Activated CD8-positive, alpha-beta T cell treated with anti-CD3 and anti-CD28 coated beads for 36 hours (primary cell): Measurements from ENCODE around the gene C6. TPM values are rescaled to one million over a fixed set of nuclear protein-coding genes. Genes with fewer than 3 reads are reported as not detected.

Experiments
- ATAC-seq: fragments of 200-7000 bp; cut with Tn5 transposase; one replicate; pipeline ENCODE4 v1.10.0; 2021; ENCODE audit warnings: mild to moderate bottlenecking, moderate library complexity
- CTCF ChIA-PET: fragments of 350-600 bp; sonication (Branson Sonifier 250); formaldehyde crosslinking; loops from one replicate; lab custom pipeline; 2021; ENCODE audit warnings: antibody characterized with exemption; lab: Charles Lee
- POLR2A ChIA-PET: fragments of 350-600 bp; sonication (Branson Sonifier 250); formaldehyde crosslinking; loops from one replicate; lab custom pipeline; 2021; ENCODE audit warnings: antibody characterized with exemption; lab: Charles Lee
- DNase-seq: peaks from one replicate; pipeline ENCODE4 v3.0.0-alpha.2; 2020
- H3K27ac Mint-ChIP-seq: one replicate; pipeline ENCODE4 v1.8.0; 2021; ENCODE audit warnings: mild to moderate bottlenecking, mixed read lengths
- H3K27me3 Mint-ChIP-seq: one replicate; pipeline ENCODE4 v1.8.0; 2021; ENCODE audit warnings: mixed read lengths
- H3K36me3 Mint-ChIP-seq: one replicate; pipeline ENCODE4 v1.8.0; 2021; ENCODE audit warnings: low read depth, mixed read lengths
- H3K4me1 Mint-ChIP-seq: one replicate; pipeline ENCODE4 v1.8.0; 2021; ENCODE audit warnings: low read depth, mixed read lengths
- H3K4me3 Mint-ChIP-seq: one replicate; pipeline ENCODE4 v1.8.0; 2021; ENCODE audit warnings: mild to moderate bottlenecking, moderate library complexity, mixed read lengths
- H3K9me3 Mint-ChIP-seq: one replicate; pipeline ENCODE4 v1.8.0; 2021; ENCODE audit warnings: mixed read lengths
- CTCF ChIP-seq: fragments of 200-600 bp; IDR thresholded peaks from one replicate; pipeline ENCODE4 v1.8.0; 2022; ENCODE audit warnings: antibody characterized with exemption, mild to moderate bottlenecking
- intact Hi-C: fragments of 100-400 bp; cut with micrococcal nuclease; formaldehyde crosslinking; loops from one replicate; pipeline ENCODE4 v1.10.0; 2022
- total RNA-seq, 2 experiments: library from RNA; stranded (reverse); gene quantifications; one replicate each; pipeline ENCODE4 v1.2.3, GENCODE V29; 2021

Gene C6
- total RNA-seq, 2 experiments from 2014 or later = not detected

GRCh38 chr5:41247135-41247534 lies 33.8 kb upstream of the C6 start:
- Mint-ChIP-seq H3K9me3 (no peaks in the 10 kb centered on the region), H3K4me1 (no peaks in the 10 kb centered on the region), H3K36me3 (no peaks in the 10 kb centered on the region), H3K4me3 (no peak overlapping the region), H3K27me3 (no peaks in the 10 kb centered on the region), H3K27ac (no peak overlapping the region)
- POLR2A ChIA-PET = no interaction called here
- TF ChIP-seq CTCF = no peak
- CTCF ChIA-PET = no interaction called here
- intact Hi-C loops = no loop called here
- no peak for DNase-seq
- ATAC-seq = no peak

GRCh38 chr5:41246376-41246775 lies 33.0 kb upstream of the C6 start:
- Mint-ChIP-seq H3K27ac (no peak overlapping the region), H3K36me3 (no peaks in the 10 kb centered on the region), H3K4me3 (no peak overlapping the region), H3K9me3 (no peaks in the 10 kb centered on the region), H3K27me3 (no peaks in the 10 kb centered on the region), H3K4me1 (no peaks in the 10 kb centered on the region)
- intact Hi-C loops = no loop called here
- CTCF ChIA-PET = no interaction called here
- no peak for DNase-seq
- POLR2A ChIA-PET = no interaction called here
- no peak for TF ChIP-seq CTCF
- no peak for ATAC-seq

GRCh38 chr5:41243558-41243957 lies 30.2 kb upstream of the C6 start:
- POLR2A ChIA-PET = no interaction called here

GRCh38 chr5:41240985-41241384 lies 27.7 kb upstream of the C6 start:
- Mint-ChIP-seq H3K27ac (no peak overlapping the region), H3K4me1 (no peaks in the 10 kb centered on the region), H3K27me3 (no peaks in the 10 kb centered on the region), H3K36me3 (no peaks in the 10 kb centered on the region), H3K4me3 (no peak overlapping the region), H3K9me3 (no peaks in the 10 kb centered on the region)
- intact Hi-C loops = no loop called here
- no peak for TF ChIP-seq CTCF
- ATAC-seq (no peak), DNase-seq (no peak)
- POLR2A ChIA-PET = no interaction called here
- CTCF ChIA-PET = no interaction called here

More at GRCh38 chr5:41243558-41243957, 30.2 kb upstream of the C6 start:
- H3K4me3 Mint-ChIP-seq = no peak overlapping the region
- H3K27ac Mint-ChIP-seq = no peak overlapping the region
- ATAC-seq = no peak
- CTCF ChIA-PET = no interaction called here
- H3K9me3 Mint-ChIP-seq = no peaks in the 10 kb centered on the region
- H3K36me3 Mint-ChIP-seq = no peaks in the 10 kb centered on the region
- H3K4me1 Mint-ChIP-seq = no peaks in the 10 kb centered on the region
- no peaks in the 10 kb centered on the region for H3K27me3 Mint-ChIP-seq
- no peak for TF ChIP-seq CTCF
- DNase-seq = no peak
- intact Hi-C loops = no loop called here

- no peaks in the 10 kb centered on the region for H3K36me3 Mint-ChIP-seq
- intact Hi-C loops = no loop called here
- ATAC-seq = no peak
- DNase-seq = no peak
- H3K27me3 Mint-ChIP-seq = no peaks in the 10 kb centered on the region
- no peak overlapping the region for H3K4me3 Mint-ChIP-seq
- no peak overlapping the region for H3K27ac Mint-ChIP-seq
- POLR2A ChIA-PET = no interaction called here
- no peaks in the 10 kb centered on the region for H3K4me1 Mint-ChIP-seq
- no peaks in the 10 kb centered on the region for H3K9me3 Mint-ChIP-seq
- no peak for TF ChIP-seq CTCF
- CTCF ChIA-PET = no interaction called here
Observed at GRCh38 chr5:41240390-41240789, 27.1 kb upstream of the C6 start.
